ENCODE results near the gene TOR3A. TPM values are rescaled to one million over a fixed set of nuclear protein-coding genes. Genes with fewer than 3 reads are reported as not detected.

Gene TOR3A
- total and polyA plus RNA-seq, 2 of the 13 experiments (the other 11 are each of a cell fraction or from before 2014, with no cell fraction given) = 14.7 to 28.4 TPM

DNA sequence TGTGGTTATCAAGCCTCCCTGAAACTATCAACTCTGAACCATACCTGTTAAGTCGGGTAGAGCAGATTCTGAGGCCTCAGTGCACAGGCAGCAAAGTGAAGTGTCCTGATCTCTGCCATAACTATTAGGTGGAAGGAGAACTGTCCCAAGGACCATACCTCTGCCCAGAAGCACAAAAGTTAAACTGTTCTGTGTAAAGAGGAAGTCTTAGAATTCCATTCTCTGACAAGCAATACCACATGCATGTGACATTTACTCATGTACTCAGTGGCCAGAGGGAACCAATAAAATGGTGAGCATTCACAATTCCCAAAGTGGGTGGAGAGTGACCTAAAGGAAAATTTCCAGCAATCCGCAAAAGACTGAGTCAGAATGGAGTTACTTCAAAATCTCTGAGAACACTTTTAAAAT, 61.0 kb downstream of the TOR3A start (continued):
- TF ChIP-seq, protein P1, sequence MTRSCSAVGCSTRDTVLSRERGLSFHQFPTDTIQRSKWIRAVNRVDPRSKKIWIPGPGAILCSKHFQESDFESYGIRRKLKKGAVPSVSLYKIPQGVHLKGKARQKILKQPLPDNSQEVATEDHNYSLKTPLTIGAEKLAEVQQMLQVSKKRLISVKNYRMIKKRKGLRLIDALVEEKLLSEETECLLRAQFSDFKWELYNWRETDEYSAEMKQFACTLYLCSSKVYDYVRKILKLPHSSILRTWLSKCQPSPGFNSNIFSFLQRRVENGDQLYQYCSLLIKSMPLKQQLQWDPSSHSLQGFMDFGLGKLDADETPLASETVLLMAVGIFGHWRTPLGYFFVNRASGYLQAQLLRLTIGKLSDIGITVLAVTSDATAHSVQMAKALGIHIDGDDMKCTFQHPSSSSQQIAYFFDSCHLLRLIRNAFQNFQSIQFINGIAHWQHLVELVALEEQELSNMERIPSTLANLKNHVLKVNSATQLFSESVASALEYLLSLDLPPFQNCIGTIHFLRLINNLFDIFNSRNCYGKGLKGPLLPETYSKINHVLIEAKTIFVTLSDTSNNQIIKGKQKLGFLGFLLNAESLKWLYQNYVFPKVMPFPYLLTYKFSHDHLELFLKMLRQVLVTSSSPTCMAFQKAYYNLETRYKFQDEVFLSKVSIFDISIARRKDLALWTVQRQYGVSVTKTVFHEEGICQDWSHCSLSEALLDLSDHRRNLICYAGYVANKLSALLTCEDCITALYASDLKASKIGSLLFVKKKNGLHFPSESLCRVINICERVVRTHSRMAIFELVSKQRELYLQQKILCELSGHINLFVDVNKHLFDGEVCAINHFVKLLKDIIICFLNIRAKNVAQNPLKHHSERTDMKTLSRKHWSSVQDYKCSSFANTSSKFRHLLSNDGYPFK (CRISPR knock-in tag; IDR thresholded peaks at IDR 0.05; ENCODE audit: borderline replicate concordance) = no peak
- TF ChIP-seq MED8 (CRISPR knock-in tag; IDR thresholded peaks at IDR 0.05; ENCODE audit: insufficient replicate concordance) (no peak), ZNF160 (CRISPR knock-in tag; IDR thresholded peaks at IDR 0.05) (no peak), TARDBP (CRISPR knock-in tag; IDR thresholded peaks at IDR 0.05) (no peak), ZNF124 (CRISPR knock-in tag; IDR thresholded peaks at IDR 0.05) (no peak), ZMYM2 (CRISPR knock-in tag; IDR thresholded peaks at IDR 0.05) (no peak), GATAD2A (CRISPR knock-in tag; IDR thresholded peaks at IDR 0.05) (no peak), ZNF550 (CRISPR knock-in tag; IDR thresholded peaks at IDR 0.05; ENCODE audit: borderline replicate concordance) (no peak), GLI4 (CRISPR knock-in tag; IDR thresholded peaks at IDR 0.05; ENCODE audit: borderline replicate concordance) (no peak)
- TF ChIP-seq, protein P2, sequence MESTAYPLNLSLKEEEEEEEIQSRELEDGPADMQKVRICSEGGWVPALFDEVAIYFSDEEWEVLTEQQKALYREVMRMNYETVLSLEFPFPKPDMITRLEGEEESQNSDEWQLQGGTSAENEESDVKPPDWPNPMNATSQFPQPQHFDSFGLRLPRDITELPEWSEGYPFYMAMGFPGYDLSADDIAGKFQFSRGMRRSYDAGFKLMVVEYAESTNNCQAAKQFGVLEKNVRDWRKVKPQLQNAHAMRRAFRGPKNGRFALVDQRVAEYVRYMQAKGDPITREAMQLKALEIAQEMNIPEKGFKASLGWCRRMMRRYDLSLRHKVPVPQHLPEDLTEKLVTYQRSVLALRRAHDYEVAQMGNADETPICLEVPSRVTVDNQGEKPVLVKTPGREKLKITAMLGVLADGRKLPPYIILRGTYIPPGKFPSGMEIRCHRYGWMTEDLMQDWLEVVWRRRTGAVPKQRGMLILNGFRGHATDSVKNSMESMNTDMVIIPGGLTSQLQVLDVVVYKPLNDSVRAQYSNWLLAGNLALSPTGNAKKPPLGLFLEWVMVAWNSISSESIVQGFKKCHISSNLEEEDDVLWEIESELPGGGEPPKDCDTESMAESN (CRISPR knock-in tag; conservative IDR thresholded peaks at IDR 0.05) = no peak

All from HepG2 (cell line).